Stimulated activated naive CD4-positive, alpha-beta T cell (primary cell): ENCODE results near the gene EXOC4.
"Not testable (repeated sequence)": the region's sequence is repeated elsewhere in the genome, so short reads cannot be mapped to it uniquely, and the experiment has no call there.

Source experiments
- DNase-seq, 6 experiments: peaks; one replicate each; lab custom pipeline; 2025; lab: John Stamatoyannopoulos, UW

Gene EXOC4

DNA sequence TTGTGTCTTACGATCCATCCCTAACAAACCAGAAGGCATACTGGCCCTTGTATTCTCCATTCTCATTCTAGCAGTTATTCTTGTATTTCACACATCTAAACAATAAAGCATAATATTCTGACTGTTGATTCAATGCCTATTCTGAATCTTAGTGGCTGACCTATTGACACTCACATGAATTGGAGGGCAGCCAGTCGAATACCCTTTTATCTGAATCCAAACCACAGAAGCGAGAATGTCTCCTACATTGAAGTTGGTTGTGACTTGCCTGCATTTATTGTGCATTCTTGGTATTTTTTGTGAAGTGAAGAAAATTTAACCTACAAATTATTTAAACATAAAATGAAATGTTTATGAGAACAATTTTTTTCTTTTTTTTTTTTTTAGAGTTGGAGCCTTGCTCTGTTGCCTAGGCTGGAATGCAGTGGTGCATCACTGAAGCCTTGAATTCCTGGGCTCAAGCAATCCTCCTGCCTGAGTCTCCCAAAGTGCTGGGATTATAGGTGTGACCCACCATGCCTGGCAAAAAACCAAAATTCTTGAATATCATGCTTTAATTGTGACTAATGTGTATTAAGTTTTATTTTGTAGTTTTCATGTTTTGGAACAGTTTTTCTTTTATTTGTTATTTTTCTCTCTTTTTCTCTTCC lies 22.7 kb downstream of the EXOC4 start:
- no peak for DNase-seq

DNA sequence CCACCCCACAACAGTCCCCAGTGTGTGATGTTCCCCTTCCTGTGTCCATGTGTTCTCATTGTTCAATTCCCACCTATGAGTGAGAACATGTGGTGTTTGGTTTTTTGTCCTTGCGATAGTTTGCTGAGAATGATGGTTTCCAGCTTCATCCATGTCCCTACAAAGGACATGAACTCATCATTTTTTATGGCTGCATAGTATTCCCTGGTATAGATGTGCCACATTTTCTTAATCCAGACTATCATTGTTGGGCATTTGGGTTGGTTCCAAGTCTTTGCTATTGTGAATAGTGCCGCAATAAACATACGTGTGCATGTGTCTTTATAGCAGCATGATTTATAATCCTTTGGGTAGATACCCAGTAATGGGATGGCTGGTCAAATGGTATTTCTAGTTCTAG lies 26.1 kb downstream of the EXOC4 start:
- DNase-seq, result not testable (repeated sequence)

DNA sequence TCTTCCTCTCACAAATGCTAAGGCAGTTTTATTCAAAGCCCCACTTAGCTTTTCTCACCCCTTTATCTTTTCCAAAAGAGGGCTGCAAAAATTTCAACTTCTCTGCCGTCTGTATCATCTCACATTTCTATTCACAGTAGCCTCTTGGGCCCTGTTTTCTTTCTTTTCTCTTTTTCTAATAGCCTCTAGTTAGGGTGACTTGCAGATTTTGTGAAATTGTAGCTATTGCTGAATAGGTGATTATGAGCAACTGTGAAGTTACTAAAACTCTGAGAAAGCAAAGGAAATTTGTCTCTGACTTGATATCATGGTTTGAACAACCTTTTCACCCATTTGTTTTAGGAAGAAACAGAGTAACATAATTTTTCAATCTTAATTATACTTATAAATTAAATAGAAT lies 29.2 kb downstream of the EXOC4 start:
- no peak for DNase-seq

DNA sequence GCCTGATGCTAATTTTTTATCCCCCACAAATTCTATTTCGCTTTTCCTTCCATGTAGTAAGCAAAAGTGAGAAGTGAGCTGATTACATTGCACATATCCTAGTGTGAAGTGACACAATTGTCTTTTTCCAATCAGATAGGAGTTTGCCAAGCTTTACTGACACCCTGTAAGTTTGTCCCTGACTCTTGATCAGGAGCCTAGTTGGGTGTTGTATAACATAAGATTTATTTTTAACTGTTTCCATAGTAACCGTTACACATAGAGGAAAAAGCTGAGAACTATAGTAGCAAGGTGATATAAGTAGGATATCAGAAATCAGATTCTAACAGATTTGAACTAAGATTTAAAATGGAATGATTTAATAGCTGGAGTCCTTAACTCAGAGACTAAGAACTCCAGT lies 31.2 kb downstream of the EXOC4 start:
- DNase-seq, result no peak

DNA sequence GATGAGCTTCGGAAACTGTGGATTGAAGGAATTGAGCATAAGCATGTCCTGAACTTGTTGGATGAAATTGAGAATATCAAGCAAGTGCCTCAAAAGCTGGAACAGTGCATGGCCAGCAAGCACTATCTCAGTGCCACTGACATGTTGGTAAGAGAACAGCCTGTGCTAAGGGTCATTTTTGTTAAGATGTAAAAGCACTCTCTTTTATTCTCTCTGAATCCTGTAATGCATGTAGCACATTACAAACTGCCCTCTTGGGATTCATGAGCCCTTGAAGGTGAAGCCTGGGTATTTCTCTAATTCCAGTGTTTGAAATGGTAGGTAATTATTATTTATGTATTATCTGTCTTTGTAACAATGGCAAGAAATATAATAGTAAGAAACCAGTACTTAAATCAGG lies 36.1 kb downstream of the EXOC4 start:
- DNase-seq, result no peak

DNA sequence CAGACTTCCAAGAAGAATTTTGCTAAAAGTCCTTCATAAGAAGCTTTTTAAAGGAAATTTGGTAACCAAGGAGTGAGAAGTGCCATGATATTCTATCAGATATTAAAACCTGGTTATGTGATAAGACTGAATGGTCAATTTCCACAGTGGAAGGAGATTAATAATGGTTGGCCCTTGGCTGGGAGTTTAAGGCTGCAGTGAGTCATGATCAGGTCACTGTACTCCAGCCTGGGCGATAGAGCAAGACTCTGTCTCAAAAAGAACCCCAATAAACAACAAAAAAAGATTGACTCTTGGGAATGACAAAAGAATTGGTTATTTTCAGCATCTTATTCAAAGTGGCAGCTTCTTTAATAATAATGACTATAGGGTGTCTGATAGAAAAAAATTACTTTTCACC lies 37.2 kb downstream of the EXOC4 start:
- DNase-seq, result no peak

DNA sequence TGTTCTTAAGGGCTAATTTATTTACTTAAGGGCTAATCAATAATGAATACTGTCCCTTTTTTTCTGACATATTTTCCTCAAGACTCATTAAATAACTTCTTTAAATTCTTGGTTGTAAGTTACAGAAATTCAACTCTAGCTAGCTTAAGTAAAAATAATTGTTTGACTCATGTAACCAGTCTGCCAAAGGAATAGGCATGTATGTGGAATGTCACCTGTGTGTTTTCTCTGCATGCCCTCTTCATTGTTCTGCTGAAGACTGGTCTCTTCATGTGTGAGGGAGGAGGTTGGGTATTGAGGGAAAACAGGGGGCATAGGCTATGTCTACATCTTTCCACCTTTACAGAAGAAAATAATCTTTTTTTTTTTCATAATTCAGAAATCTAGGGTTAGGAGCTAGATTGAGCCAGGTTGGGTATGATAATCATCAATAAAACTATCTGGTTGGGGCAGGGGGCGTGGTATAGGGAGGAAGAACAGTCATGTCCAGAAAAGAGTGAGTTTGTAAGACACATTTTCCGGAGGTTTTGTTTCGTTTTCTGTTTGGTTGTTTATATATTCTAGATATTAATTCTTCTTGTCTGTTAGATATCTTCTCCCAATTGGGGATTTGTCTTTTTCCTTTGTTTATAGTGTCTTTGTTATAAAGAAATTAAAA lies 37.9 kb downstream of the EXOC4 start:
- no peak for DNase-seq

DNA sequence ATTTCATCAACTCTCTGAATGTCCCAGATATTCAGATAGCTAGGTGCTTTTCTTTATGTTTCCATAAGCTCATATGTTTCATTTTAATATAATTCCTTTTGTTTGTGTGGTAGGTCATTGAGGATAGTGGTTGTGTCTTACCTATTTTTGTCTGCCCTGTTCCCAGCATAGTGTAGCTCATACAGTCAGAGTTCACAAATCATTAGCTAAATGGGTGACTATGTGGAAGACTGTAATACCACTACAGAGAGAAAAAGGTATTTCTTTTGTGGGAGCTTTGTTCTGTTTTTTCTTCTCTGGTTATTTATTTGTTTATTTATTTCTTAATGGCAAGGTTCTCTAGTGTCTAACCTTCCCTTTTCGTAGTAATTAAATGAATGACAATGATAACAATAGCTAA lies 39.8 kb downstream of the EXOC4 start:
- DNase-seq, result no peak

DNA sequence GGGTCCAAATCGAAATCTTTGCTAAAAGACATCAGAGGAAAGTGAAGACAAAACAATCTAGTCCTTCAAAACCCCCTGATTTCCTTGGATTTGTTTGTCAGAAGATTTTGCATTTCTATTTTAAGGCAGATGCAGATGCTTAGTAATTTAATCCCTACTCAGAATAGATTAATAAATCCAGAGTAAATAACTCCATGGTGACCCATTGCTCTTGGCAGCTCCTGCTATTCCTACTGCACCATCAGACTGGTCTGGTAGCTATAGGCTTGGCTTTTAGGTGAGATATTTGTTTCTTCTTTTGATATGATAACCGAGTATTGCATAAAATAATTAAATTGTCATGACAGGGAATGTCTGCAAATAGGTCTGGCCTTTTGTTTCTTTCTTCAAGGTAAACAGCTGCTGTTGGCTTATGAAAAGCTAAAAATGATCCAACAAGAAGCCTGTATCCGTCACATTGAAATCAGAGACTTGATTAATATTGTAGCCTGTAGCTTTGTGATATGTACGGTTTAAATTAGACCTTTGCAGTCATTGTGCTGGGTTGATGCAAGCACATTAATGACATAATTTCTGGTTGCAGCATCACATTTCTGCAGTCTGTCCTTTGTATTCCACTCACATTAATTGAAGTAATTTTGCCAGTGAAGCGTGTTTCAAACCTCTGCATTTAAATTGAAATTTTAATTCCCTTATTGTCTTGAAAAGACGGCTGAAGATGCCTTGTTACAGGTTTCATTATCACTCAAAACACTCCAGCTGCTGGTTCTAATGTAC lies 40.7 kb downstream of the EXOC4 start:
- DNase-seq, result no peak

DNA sequence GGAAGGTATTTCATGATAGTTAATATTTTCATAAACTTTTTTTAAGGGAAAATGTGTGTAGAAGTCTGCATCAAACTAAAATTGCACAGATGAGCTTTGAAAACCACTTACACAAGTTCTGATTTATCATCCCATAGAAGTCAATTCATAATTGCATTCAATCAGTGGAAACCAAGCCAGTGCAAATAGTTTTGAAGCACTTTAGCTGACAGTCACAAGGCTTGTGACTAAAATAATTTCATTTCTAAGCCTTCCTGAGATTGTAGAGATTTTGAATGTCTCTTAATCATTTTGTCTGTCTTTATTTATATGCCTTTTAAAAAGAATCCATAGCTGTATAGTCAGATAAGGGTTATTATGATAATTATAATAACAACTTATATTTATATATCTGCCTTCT lies 41.4 kb downstream of the EXOC4 start:
- no peak for DNase-seq

DNA sequence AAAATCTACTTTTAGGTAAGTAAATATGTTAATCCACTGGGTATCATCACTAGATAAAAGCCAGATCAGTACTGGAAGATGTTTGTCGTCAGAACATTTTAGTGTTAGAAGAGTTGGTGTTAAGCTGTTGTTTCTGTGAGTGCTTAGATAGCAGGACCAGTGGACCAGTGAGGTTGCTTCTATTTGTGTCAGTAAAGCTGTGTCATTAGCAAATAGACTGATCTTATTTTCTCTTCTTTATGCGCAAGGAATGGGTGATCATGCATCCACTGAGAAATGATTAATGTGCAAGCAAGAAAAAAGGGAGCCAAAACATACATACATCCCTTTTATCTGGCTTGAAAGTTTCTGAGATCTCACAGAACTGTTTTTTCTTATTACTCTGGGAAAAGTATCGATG lies 42.6 kb downstream of the EXOC4 start:
- DNase-seq, result no peak

DNA sequence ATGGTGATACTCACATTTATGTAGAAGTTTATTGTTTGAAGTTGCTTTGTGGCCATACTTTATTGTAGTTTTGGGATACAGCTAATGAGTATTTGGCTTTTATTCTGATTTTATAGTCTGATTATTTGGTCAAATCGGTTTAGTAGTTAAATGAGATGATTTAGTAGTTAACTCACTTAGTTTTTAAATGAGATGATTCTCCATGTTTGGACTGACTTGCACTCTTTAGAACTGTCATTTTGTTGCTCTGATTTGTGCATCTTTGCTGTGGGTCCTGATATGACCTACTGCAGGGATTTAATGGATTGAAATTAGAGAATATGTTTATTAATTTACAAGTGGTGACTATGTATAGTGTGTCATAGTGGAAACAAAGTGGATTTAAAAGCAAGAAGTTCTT lies 44.2 kb downstream of the EXOC4 start:
- DNase-seq, result no peak

DNA sequence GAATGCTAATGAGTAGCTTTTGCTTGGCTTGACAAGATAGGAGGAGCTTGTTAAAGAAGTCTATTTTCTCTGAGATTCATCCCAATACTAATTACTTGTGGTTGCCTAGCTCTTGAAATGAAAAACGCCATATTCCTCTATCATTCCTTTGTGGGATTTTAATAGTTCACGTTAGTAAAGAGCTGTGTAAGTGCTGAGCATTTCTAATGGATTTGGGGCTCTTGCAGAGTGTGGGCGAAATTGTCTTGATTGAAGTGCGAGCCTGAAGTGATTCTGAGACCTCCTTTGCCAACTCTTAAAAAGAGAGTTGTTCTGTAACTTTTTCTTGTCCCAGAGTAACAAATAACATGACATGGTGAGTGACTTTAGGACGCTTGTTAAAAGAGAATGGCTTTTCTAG lies 45.2 kb downstream of the EXOC4 start:
- DNase-seq, result no peak

DNA sequence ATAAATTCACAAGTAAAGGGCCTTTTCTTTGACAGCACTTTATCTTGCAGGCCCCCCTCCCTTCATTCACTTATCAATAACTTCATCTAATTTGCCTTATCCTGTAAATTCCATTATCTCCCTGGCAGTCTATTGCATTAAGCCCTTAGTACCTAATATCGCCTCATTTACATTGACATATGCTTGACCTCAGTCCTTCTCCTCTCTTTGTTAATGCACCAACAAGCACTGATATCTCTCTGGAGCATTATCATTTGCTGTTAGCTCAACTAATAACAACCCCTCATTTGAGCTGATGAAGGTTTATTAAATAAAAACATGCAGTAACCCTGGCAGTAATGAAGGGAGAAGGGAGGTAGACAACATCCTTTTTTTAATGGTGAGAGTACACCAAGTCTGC lies 46.8 kb downstream of the EXOC4 start:
- no peak for DNase-seq

DNA sequence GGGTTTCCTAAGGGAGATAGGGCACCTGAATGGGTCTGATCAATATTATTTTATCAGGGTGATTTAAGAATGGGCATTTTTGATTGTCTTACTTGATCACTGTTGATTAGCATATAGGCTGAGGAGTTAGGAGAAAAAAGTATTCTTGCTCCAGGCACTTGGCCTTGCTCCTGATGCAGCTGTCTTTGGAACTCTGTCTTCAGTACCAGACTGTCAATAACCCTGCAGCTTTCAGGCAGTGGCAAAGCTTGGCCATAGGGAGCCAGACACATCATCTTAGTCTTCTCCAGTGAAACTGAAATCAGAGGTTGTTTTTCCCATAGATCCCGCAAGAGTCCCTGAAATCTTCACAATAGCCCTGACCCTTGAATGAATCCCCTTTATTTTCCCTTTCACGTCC lies 47.2 kb downstream of the EXOC4 start:
- no peak for DNase-seq

DNA sequence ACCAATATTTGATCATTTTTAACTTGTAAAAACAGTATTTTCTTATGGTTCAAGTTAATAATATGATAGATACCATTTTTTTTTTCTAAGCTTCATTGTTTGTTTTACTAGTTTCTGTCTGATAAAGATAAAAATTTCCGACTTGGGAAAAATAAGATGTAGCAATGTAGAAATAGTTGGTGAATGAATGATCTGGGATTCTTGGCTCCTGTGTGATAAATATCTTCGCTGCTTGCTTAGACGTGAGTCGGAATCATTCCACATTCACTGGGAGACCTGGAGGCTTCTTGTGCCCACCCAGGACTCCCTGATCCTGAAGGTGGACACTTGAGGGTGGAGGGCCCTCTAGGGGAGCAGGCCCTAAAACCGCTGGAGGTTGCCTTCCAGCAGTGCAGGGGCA lies 47.9 kb downstream of the EXOC4 start:
- DNase-seq, result no peak

DNA sequence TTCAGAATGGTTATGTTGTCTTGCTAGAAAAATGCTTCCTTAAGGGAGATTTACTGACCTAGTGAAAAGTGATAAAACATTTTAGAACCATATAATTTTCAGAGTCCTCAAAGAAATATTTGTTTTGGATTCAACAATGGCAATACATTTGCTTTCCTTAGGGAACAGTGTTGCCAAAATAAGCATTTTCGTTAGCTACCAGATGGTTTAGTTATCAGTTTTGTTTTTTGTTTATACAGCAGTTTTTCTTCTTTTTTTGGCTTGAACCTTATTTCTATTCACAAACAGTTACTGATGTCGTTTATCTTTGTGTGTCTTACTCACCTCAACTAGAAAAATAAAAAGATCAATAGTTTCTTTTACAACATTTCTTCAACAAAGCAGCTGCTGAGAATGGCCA lies 48.6 kb downstream of the EXOC4 start:
- DNase-seq, result no peak

DNA sequence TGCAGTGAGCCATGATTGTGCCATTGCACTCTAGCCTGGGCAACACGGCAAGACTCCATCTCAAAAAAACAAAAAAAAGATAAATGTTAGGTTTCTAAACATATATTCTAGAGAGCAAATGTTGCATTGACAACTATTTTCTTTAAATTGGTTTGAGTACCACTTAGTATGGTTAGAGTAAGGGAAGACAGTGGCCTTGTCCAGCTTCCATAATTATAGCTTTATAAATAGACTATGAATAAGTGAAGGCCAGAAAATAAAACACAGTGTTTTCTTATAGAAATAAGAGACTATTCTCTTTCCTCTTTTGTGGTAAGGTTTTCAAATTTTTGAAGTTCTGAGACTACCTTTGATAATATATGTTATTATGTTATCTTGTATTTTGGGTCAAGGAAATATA lies 50.5 kb downstream of the EXOC4 start:
- no peak for DNase-seq

DNA sequence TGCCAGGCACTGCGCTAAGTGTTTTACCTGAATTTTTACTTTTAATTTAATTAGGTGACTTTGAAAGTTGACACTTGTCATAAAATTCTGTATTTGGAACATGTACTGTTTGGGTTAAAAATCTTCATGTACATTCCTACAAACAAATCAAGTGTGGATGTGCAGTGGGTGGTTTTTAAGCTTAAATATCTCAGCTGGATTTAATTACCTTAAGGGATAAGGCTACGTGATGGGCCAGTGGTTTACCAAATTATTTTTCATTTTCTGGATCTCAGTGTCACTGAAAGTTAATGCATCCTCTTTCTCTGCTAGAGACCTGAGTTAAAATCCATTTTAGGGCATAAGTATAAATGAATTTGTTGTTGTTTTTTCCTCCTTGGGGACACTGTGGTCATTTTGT lies 51.1 kb downstream of the EXOC4 start:
- DNase-seq, result no peak

DNA sequence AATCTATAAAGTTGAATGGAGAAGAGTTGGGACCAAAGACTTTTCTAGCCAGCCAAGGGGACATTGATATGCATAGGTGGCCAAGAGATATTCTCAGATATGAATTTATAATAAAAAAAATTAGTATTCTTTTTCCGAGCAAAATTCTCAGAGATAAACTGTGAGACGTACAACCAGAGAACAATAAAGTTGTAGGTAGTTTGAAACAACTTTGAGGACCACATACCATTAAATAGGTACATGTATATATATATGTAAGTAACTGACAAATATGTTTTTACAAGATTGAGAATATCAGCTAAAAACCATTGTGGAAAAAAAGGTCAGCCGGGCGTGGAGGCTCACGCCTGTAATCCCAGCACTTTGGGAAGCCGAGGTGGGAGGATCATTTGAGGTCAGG lies 56.5 kb downstream of the EXOC4 start:
- no peak for DNase-seq

DNA sequence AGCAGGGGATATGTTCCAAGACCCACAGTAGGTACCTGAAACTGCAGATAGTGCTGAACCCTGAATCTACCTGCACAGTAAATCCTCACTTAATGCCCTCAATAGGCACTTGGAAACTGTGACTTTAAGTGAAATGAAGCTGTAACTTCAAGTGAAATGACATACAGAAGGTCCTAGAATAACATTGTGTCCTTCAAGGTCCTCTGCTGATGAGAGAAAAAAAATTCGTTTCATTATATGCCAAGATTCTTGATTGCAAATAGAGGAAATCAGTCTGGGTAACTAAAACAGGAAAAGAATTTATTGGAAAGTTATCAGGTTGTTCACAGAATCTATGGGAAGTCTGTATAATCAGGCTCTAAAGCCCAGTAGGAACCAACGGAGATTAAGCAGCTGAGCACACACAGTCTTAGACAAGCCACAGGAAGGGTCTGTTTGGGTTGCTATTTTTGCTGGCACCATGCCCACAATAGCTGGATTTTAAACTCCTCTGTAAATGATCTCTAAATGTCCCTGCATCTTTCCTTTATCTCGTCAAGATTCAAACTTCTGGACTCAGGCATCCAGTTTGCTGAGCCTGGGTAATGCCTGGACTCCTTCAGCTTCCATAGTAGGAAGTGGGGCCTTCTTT lies 57.5 kb downstream of the EXOC4 start:
- DNase-seq, result no peak

DNA sequence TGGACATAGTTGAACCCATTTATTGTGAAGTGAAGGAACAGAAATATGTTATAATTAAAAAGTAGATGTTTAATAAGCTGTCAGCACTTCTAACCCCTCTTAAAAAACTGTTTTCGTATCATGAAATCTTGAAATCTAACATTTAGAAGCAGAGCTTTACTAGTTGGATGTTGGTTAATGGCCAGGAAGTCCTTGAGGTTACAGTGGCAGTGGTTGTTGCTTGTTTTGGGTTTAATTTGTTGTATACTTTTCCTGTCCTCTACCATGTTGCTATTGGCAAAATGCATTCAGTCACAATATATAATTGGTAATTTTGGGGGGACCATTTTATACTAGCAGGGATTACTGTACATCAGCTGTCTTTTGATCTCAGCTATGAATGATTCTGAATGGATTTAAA lies 60.7 kb downstream of the EXOC4 start:
- no peak for DNase-seq

DNA sequence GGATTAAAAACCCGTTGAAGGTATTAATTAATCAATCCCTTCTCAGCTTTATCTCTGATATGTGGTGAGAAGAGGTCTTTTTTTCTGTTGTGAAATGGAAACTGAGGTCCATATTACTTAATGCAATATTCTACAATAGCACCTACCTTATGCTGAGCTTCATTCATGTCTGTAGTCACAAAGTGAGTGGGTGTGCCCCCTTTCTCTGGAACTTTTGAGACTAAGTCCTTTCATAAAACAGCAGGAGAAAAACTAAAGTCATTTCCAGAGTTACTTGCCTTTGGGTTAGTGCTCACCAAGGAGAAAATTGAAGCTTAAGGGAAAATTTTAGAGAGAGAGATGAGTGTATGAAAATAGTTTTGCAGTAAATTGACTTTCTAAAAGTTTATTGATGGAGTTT lies 61.2 kb downstream of the EXOC4 start:
- no peak for DNase-seq
